Gastrocnemius medialis (tissue), 4 donors: ENCODE data around the gene MSANTD1. TPM values are rescaled to one million over a fixed set of nuclear protein-coding genes. Genes with fewer than 3 reads are reported as not detected.
A peak's percentile ranks its signal among the peaks of the same experiment; 100 is the strongest.

Experiments used
- ATAC-seq, 2 donors: fragments of 150-250 bp; one replicate each; pipeline ENCODE4 v1.9.1; 2016
- DNase-seq, 2 donors: peaks; one replicate each; pipeline ENCODE4 v3.0.0-alpha.2; 2019
- H3K27ac ChIP-seq, 4 donors: fragments of 200-600 bp; sonication (generic); 1 replicate in 1 of 4; 2 replicates in 3 of 4; pipeline ENCODE4 v1.5.1; 2016 to 2018; ENCODE audit warnings: mild to moderate bottlenecking in 2 of 4, moderate library complexity in 1 of 4
- H3K27me3 ChIP-seq, 3 donors: fragments of 200-600 bp; sonication (generic) in 2 of 3; 1 replicate in 1 of 3; 2 replicates in 2 of 3; pipeline versions ENCODE4 v1.5.1 to v1.6.0; 2016 to 2019; ENCODE audit warnings: mild to moderate bottlenecking in 1 of 3, moderate library complexity in 1 of 3
- H3K36me3 ChIP-seq, 2 donors: fragments of 200-600 bp; sonication (generic) in 1 of 2; one replicate each; pipeline ENCODE4 v1.5.1; 2017 to 2018
- H3K4me1 ChIP-seq, 2 donors: fragments of 200-600 bp; sonication (generic) in 1 of 2; one replicate each; pipeline ENCODE4 v1.5.1; 2016 to 2017; ENCODE audit warnings: mild to moderate bottlenecking in 2 of 2
- H3K4me3 ChIP-seq, 4 donors: fragments of 200-600 bp; sonication (generic) in 3 of 4; 1 replicate in 1 of 4; 2 replicates in 3 of 4; pipeline ENCODE4 v1.5.1; 2016 to 2019; ENCODE audit warnings: mild to moderate bottlenecking in 2 of 4
- H3K9me3 ChIP-seq, 3 donors: fragments of 200-600 bp; sonication (generic) in 2 of 3; 1 replicate in 1 of 3; 2 replicates in 2 of 3; pipeline ENCODE4 v1.5.1; 2016 to 2019
- CTCF ChIP-seq, 5 experiments: fragments of 450-650 bp in 3 of 5; fragments of 200-600 bp in 2 of 5; sonication (generic) in 2 of 5; IDR thresholded peaks in 4 of 5; conservative IDR thresholded peaks in 1 of 5; 1 replicate in 4 of 5; 2 replicates in 1 of 5; pipeline ENCODE4 v1.5.1; 2016 to 2019; ENCODE audit warnings: antibody characterized with exemption in 5 of 5, mild to moderate bottlenecking in 3 of 5, moderate library complexity in 3 of 5
- POLR2A ChIP-seq, 2 donors: fragments of 450-650 bp; IDR thresholded peaks; one replicate each; pipeline ENCODE4 v1.6.1; 2017; ENCODE audit warnings: antibody characterized with exemption in 2 of 2, mild to moderate bottlenecking in 2 of 2, moderate library complexity in 2 of 2
- in situ Hi-C, 4 donors: fragments of 200-750 bp; cut with MboI; loops; one replicate each; pipeline versions ENCODE4 v1.15.0 to v1.8.0; 2017; ENCODE audit warnings: low sequenced_read_pairs in 4 of 4
- intact Hi-C: fragments of 100-400 bp; cut with DNase I; formaldehyde crosslinking; loops from one replicate; pipeline ENCODE4 v1.15.1; 2023; ENCODE audit warnings: low total_unique reads
- total RNA-seq, 4 donors: library from RNA; depleted of rRNA; stranded (reverse); fragments of >200 nt; gene quantifications; one replicate each; pipeline versions ENCODE4 v1.1.0 to v1.2.3, GENCODE V29; 2016

MSANTD1 gene
- total RNA-seq, 4 donors from 2014 or later, result 0.36 to 1.5 (median 0.48) TPM

GRCh38 chr4:3288571-3289094 lies 39.7 kb downstream of the MSANTD1 start:
- TF ChIP-seq CTCF (IDR thresholded peaks at IDR 0.05 in 4 of 5, conservative IDR thresholded peaks at IDR 0.05 in 1 of 5) (no peak), POLR2A (IDR thresholded peaks at IDR 0.05) (no peak)
- Histone ChIP-seq H3K27me3 (no peaks in the 10 kb centered on the region), H3K36me3 (no peaks in the 10 kb centered on the region), H3K4me3 (no peak overlapping the region), H3K27ac (no peak overlapping the region), H3K9me3 (no peaks in the 10 kb centered on the region), H3K4me1 (peaks cover 22 to 29% of the 10 kb centered on the region in 2 donors)
- peak in 1 of 2 donors; percentile 12 for DNase-seq
- no peak for ATAC-seq
- in situ Hi-C loops, result no loop called here
- intact Hi-C loops, result no loop called here

DNA sequence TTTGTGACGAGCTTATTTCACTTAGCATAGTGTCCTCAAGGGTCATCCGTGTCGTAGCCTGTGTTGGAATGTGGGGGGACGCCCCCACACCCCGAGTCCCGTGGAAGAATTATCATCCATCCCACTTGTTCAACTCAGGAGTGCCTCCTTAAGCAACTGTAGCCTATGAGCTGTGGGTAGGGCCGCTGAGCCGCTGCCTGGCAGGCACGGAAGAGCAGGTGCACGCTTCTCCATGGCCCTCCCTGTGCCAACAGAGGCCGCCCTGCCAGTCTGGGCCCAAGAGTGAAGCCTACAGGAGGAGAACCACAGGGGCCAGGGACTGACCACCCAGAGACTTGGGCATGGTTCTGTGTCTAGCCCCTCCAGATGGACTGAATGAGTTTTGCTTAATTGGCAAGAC lies 41.5 kb downstream of the MSANTD1 start:
- Histone ChIP-seq H3K4me1 (peaks cover 22 to 28% of the 10 kb centered on the region in 2 donors), H3K9me3 (no peaks in the 10 kb centered on the region), H3K27me3 (no peaks in the 10 kb centered on the region), H3K4me3 (no peak overlapping the region), H3K27ac (peak overlapping the region; percentile 99 to 100 (median 99)), H3K36me3 (no peaks in the 10 kb centered on the region)
- in situ Hi-C loops (no loop called here), intact Hi-C loops (loop anchor here (5.0 to 10.0 kb wide), 3 partner anchors 172 to 1436 kb away; partner anchors contain the start of genes DOK7 and LETM1)
- no peak for TF ChIP-seq CTCF (IDR thresholded peaks at IDR 0.05 in 4 of 5, conservative IDR thresholded peaks at IDR 0.05 in 1 of 5)
- no peak for TF ChIP-seq POLR2A (IDR thresholded peaks at IDR 0.05)
- ATAC-seq (peak; percentile 11 to 14), DNase-seq (peak; percentile 61 to 81)

GRCh38 chr4:3290889-3291321 lies 41.9 kb downstream of the MSANTD1 start:
- no peaks in the 10 kb centered on the region for H3K9me3 ChIP-seq
- in situ Hi-C loops, result no loop called here
- H3K4me1 ChIP-seq, result peaks cover 22 to 25% of the 10 kb centered on the region in 2 donors
- H3K36me3 ChIP-seq, result no peaks in the 10 kb centered on the region
- peak in 1 of 2 donors; percentile 38 for DNase-seq
- intact Hi-C loops, result loop anchor here (5.0 to 10.0 kb wide), 3 partner anchors 171 to 1436 kb away; partner anchors contain the start of genes DOK7 and LETM1
- ATAC-seq, result no peak
- H3K27ac ChIP-seq, result peak overlapping the region; percentile 99 to 100 (median 99)
- H3K4me3 ChIP-seq, result peak overlapping the region in 1 of 4 donors; percentile 82
- H3K27me3 ChIP-seq, result no peaks in the 10 kb centered on the region
- TF ChIP-seq CTCF (IDR thresholded peaks at IDR 0.05 in 4 of 5, conservative IDR thresholded peaks at IDR 0.05 in 1 of 5) (no peak), POLR2A (IDR thresholded peaks at IDR 0.05) (no peak)

GRCh38 chr4:3291411-3291968 lies 42.5 kb downstream of the MSANTD1 start:
- Histone ChIP-seq H3K36me3 (no peaks in the 10 kb centered on the region), H3K27me3 (no peaks in the 10 kb centered on the region), H3K4me3 (peak overlapping the region; percentile 81 to 91 (median 84)), H3K9me3 (no peaks in the 10 kb centered on the region), H3K27ac (peak overlapping the region; percentile 99 to 100 (median 99)), H3K4me1 (peaks cover 19 to 22% of the 10 kb centered on the region in 2 donors)
- ATAC-seq (peak; percentile 5 to 8), DNase-seq (peak in 1 of 2 donors; percentile 54)
- in situ Hi-C loops, result no loop called here
- intact Hi-C loops, result loop anchor here (5.0 to 10.0 kb wide), 3 partner anchors 171 to 1437 kb away; partner anchors contain the start of genes DOK7 and LETM1
- TF ChIP-seq CTCF (IDR thresholded peaks at IDR 0.05 in 4 of 5, conservative IDR thresholded peaks at IDR 0.05 in 1 of 5) (no peak), POLR2A (IDR thresholded peaks at IDR 0.05) (no peak)
